ENCODE measurements around the gene ZFYVE19.
"Not testable (repeated sequence)": the region's sequence is repeated elsewhere in the genome, so short reads cannot be mapped to it uniquely, and the experiment has no call there.

ZFYVE19 gene

DNA sequence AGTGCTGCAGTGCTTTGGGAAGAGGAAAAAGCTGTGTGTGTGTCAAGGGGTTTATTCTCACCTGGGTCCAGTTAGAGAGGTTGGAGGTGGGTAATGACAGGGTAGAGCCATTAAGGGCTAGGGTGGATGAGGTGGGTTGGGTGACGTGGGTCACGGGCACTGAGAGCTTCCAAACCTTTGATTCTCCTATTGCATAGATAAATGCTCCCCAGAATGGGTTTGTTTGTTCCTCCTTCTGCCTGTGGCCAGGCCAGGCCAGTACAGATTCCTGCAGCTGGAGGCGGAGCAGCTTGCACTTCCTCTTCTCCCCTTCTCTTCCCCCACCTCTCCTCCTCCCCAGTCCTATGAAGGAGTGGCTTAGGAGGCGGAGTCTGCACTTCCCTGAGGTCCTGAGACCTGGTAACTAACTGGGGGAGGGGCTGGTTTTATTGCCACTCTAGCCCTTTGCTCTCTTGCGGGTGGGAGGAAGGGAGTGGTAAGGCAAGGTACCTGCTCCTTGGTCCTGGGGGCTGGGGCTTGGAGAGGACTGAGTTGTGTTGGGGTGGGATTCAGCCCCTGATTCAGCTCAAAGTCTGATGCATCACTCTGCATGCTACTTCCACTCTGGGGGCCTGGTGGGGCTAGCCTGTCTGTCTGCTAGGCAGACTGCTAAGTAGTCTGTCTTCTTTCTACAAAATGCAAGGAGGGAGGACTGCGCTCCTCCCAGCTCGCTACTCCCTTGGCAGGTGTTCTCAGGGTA is 40.5 kb downstream of the ZFYVE19 start:
- DNase-seq (ENCODE audit: low read depth), result no peak

DNA sequence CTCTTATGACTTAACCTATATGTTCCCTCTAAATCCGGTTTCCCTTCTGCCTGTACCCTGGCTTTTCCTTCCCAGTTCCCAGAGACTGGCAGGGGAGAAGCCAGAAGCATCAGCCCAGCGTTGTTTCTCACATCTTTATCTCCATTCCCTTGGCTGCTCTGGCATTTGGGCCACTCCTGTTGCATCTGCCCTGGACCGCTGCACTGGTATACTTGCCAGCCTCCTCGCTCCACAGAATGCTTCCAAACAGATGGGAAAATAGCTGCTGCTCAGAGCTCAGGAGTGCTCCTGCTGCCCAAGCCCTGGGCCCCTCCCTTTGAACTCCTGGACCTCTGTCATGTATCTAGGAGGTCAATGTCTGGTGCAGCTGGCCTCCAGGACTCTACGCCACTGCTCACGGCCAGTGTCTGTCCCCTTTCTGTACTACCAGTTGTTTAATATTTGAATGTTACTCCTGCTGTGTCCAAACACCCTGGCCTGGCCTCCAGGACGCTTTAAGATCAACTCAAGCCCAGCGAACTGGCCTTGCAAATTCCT is 43.8 kb downstream of the ZFYVE19 start:
- DNase-seq (ENCODE audit: low read depth), result no peak

DNA sequence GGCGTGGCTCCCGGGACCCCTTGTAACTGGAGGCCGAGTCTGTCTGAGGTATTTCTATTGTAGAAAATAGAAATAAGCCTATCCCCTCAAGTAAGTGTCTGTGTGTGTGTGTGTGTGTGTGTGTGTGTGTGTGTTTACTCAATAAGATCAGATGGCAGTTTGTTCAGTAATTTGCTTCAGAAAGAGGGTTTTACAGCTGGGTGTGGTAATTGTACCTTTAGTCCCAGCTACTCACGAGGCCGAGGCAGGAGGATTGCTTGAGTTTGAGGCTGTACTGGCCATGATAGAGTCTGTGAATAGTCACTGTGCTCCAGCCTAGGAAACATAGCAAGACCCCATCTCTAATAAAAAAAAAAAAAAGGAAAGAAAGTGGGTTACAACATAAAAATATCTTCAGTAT is 45.6 kb downstream of the ZFYVE19 start:
- DNase-seq (ENCODE audit: low read depth), result no peak

DNA sequence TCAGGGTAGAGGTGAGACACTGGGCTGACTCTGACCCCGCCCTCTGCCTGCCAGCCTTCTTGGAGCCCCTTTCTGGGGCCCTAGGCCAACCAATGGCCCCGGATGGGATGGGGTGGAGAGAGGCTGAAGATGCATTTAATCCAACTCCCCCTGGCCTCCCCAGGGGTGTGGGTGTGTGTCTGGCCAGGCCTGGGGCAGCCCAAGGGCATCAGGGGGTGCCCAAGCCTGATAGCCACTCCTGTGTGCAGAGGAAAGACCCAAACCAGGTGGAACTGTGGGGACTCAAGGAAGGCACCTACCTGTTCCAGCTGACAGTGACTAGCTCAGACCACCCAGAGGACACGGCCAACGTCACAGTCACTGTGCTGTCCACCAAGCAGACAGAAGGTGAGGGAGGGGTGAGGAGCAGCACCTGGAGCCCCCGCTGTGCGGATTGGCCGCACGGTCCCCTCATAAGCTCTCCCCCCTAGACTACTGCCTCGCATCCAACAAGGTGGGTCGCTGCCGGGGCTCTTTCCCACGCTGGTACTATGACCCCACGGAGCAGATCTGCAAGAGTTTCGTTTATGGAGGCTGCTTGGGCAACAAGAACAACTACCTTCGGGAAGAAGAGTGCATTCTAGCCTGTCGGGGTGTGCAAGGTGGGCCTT is 46.5 kb downstream of the ZFYVE19 start:
- no peak for DNase-seq (ENCODE audit: low read depth)

DNA sequence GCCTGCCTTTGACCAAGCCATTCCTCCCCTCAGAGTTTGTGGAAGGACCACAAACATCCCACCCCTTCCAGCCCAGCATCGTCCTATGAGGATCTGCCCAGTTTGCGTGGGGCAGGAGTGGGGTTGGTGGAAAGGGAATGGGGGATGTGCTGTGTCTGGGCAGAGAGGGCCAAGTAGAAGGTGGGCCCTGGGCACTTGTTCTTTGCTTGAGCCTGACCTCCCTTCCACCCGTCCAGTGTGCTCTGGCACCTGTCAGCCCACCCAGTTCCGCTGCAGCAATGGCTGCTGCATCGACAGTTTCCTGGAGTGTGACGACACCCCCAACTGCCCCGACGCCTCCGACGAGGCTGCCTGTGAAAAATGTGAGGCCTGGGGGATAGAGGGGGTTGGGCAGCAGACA is 47.3 kb downstream of the ZFYVE19 start:
- DNase-seq (ENCODE audit: low read depth), result no peak

DNA sequence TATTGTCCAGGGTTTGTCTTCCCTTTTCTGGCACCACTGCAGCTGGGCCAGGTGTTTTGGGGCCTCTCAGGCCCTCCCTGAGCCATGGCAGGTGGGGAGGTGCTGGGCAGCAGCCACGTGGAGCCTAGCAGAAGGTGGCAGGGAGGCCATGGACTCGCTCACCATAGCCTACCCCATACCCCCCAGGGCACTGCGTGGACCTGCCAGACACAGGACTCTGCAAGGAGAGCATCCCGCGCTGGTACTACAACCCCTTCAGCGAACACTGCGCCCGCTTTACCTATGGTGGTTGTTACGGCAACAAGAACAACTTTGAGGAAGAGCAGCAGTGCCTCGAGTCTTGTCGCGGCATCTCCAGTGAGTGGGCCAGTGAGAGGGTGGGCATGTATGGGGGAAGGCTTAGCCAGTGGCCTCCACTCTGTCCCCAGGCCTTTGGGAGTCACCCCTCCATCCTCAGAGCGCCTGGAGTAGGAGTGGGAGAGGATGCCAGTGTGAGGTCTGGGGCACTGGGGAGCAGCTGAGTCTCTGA is 48.9 kb downstream of the ZFYVE19 start:
- no peak for DNase-seq (ENCODE audit: low read depth)

DNA sequence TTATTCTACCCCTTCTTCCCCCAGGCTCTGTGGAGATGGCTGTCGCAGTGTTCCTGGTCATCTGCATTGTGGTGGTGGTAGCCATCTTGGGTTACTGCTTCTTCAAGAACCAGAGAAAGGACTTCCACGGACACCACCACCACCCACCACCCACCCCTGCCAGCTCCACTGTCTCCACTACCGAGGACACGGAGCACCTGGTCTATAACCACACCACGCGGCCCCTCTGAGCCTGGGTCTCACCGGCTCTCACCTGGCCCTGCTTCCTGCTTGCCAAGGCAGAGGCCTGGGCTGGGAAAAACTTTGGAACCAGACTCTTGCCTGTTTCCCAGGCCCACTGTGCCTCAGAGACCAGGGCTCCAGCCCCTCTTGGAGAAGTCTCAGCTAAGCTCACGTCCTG is 49.9 kb downstream of the ZFYVE19 start:
- no peak for DNase-seq (ENCODE audit: low read depth)

DNA sequence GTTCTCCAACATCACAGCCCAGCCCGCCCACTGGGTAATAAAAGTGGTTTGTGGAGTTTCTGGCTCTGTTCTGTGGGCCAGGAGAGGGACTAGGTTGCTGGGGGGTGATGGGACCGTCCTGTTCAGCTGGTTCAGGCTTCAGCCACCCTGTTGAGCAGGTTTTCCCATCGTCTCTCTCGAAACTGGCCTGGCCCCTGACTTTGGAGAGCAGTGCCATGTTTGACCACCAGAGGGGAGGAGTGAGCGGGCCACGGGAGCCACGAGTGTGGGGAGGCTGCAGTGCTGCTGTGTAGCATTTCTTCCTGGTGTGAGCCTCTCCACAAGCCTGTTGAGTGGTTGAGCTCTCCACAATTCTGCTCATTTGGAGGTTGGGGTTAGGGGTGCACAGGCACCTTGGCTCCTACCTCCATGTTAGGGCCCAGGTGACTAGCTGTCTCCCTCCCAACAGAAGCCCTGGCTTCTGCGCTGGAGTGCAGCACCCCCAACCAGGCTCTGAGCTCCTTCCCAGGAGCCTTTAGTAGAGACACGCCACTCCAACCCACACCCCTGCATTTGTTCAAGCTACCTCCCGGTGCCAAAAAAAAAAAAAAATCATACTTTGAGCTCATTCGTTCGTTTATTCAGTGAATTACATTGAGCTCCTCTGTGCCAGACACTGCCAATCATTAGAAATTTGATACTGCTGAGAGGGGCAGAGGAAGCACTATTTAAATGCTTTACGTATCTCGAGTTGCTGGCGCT is 50.9 kb downstream of the ZFYVE19 start:
- DNase-seq (ENCODE audit: low read depth), result no peak

DNA sequence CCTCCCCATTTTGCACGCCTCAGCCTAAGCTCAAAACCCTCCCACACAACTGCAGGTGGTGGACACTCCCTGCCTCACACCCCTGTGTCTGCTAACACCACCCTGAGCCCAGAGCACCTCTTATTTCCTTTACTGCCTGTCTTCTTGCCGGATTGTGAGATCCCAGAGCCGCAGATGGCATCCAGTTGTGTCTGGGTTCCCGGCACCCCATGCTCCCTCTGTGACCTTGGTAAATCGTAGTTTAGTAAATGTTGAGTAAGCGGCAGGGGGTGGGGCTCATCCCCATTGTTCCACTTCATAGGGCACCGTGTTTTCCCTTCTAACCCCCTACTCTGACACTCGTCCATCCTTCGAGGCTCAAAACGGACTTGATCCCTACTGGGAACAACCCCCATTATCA is 51.8 kb downstream of the ZFYVE19 start:
- DNase-seq (ENCODE audit: low read depth), result no peak

DNA sequence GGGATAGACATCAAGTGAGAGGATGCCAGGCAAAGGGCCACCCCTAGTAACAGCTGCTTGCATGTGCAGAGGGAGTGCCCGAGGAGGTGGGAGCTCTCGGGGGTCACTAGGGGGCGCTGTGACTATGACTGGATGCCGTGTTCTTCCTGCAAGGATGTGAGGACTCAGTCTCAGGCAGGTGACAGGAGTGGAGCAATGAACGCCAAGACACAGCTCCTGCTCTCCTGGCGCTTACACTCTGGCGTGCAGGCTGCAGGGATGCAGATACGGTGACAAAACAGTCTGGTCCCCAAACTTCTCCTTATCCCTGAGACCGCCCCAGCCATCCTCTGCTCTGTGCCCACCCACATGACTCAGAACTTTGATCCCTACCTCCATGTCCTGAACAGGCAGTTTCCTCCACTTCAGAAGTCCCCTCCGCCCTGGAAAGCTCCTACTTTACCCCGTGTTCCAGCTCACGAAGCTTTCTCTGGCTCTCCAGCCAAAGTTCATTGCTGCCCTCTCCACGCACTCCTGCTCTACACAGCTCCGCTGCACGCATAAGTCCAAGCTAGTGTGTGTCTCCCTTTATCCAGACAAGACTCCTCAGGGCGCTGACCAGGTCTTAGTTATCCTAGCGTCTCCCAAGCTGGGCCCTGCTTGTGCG is 52.4 kb downstream of the ZFYVE19 start:
- DNase-seq (ENCODE audit: low read depth), result no peak

DNA sequence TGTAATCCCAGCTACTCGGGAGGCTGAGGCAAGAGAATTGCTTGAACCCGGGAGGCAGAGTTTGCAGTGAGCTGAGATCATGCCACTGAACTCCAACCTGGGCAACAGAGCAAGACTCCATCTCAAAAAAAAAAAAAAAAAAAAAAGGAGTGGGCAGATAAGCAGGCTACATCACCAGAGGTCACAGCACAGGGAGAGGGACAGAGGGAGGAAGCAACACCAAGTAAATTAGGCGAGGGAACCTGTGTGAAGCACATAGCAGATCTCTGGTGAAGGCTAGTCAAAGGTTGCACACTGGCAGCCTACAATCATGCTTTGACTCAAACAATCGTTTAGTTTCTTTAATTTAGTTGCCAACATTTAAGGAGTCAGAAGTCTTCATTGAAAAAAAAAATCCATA is 54.3 kb downstream of the ZFYVE19 start:
- DNase-seq (ENCODE audit: low read depth), result not testable (repeated sequence)

DNA sequence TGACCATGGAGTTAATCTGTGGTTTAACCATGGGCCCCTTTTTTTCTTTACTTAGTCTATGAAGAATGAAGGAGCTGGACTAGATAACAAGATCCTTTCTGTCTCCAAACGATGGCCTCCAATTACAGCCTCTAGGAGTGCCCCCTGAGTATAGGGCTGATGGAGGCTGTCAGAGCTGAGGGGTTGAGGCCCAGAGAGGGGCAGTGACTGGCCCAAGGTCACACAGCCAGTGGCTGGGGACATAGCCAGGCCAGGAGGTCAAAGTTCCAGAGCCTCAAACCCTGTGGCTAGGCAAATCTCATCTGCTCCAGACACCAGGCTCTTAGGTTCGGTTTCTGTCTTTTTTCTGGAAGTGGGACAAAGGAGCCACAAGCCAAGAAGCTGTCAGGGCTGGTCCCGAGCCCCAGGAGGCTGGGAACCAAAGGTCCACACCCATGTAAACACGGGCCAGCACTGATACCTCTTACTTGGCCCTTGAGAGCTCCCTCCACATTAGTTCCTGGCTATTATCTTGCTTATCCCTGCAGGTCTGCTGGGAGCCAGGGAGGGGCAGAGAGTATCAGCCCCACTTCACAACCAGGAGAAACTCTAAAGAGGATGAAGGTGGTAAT is 56.9 kb downstream of the ZFYVE19 start:
- DNase-seq (ENCODE audit: low read depth), result no peak

Data from HS-5 (cell line).